ENCODE results near the gene CASKIN2.

The CASKIN2 gene, protein sequence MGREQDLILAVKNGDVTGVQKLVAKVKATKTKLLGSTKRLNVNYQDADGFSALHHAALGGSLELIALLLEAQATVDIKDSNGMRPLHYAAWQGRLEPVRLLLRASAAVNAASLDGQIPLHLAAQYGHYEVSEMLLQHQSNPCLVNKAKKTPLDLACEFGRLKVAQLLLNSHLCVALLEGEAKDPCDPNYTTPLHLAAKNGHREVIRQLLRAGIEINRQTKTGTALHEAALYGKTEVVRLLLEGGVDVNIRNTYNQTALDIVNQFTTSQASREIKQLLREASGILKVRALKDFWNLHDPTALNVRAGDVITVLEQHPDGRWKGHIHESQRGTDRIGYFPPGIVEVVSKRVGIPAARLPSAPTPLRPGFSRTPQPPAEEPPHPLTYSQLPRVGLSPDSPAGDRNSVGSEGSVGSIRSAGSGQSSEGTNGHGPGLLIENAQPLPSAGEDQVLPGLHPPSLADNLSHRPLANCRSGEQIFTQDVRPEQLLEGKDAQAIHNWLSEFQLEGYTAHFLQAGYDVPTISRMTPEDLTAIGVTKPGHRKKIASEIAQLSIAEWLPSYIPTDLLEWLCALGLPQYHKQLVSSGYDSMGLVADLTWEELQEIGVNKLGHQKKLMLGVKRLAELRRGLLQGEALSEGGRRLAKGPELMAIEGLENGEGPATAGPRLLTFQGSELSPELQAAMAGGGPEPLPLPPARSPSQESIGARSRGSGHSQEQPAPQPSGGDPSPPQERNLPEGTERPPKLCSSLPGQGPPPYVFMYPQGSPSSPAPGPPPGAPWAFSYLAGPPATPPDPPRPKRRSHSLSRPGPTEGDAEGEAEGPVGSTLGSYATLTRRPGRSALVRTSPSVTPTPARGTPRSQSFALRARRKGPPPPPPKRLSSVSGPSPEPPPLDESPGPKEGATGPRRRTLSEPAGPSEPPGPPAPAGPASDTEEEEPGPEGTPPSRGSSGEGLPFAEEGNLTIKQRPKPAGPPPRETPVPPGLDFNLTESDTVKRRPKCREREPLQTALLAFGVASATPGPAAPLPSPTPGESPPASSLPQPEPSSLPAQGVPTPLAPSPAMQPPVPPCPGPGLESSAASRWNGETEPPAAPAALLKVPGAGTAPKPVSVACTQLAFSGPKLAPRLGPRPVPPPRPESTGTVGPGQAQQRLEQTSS (N-terminal part only)

DNA sequence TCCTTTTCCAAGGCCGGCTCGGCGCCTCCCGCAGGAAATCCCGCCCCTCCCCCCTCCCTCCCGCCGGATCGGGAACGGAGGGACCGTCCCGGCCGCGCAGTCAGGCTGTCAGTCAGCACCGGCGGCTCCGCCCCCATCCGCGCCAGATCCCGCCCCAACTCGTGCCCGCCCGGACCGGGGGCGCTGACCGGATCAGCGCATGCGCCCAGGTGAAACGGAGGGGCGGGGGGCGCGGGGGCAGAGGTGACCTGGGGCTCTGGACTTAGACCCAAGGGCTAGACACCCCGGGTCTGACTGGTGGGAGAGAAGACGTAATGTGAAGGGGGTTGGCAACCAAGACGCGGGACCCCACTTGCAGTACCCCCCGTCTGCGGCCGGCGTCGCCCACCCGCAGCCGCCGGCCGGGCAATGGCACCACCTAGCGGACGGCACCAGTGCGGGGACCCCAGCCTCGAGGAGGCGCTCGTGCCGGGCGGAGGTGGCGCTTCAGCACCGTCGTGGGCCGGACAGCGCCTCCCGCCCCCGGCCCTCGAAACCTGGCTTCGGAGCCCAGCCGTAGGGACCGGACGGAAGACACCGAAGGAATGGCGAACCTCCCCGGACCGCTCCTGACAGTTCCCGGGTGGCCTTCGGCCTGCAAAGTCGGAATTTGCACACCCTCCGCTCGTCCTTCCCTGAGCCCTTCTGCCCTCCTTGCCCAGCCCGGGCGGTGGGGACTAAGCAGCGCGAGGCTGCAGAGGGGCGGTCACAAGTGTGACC is at the start of gene CASKIN2:
Gene CASKIN2 (minus strand): TSS at position 42 of the 759 bp plus-strand sequence. CDS start 1,733 bp downstream, outside the sequence.
- peak; percentile 100 for DNase-seq (ENCODE audit: low spot score)

DNA sequence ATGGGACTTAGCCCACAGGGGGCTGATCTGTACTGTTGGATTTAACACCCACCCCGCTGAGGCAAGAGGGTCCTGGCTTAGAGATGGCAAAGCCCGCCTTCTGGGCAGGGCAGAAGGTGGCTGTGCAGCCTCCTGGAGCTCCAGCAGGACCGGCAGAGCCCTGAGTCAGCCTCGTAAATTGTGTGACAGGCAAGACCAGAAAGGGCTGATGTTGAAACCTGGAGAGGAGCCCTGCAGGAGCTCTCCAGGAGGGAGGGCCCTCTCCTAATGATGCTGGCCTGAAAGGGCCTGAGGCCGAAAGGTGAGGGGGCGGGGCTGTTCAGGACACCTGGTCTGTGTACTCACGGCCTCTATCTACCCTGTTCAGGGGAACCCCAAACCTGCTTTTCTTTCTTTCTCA is 49.7 kb upstream of the CASKIN2 start:
- DNase-seq (ENCODE audit: low spot score), result peak; percentile 79

DNA sequence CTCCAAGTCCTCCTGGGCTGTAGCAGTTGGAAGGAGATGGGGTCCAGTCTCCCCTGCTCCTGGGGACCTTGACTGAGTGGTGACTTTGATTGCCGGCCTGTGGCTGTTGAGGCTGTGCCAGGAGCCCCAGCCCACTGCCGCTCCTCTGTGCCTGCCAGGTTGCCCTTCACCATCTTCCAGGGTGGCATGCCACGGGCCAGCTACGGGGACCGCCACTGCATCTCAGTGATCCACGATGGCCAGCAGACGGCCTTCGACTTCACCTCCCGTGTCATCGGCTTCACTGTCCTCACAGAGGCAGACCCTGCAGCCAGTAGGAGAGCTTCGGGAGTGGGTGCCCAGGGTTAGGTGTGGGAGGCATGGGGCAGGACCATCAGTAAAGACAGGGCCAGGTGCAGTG is 48.9 kb upstream of the CASKIN2 start:
- DNase-seq (ENCODE audit: low spot score), result no peak

DNA sequence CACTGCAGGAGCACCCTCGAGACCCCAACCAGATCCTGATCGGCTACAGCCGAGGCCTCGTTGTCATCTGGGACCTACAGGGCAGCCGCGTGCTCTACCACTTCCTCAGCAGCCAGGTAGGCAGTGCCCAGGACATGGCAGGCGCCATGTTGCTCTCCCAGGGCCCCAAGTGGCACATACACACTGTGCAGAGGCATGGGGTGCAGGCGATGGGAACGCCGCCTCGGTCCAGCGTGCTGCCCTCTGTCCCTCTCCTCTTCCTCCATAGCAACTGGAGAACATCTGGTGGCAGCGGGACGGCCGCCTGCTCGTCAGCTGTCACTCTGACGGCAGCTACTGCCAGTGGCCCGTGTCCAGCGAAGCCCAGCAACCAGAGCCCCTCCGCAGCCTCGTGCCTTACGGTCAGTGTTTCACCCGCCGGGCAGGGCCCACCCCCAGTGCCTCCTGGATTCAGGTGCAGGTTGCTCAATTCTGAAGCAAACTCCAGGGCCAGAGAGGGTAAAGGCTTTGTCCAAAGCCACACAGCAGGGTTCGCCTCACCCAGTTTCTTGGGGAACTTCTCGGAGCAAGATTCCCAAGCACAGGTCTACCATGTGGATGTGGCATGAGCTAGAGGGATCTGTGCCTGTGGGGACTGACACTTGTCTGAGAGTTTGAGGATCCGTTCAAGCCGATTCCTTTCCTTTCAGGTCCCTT is 47.9 kb upstream of the CASKIN2 start:
- DNase-seq (ENCODE audit: low spot score), result no peak

DNA sequence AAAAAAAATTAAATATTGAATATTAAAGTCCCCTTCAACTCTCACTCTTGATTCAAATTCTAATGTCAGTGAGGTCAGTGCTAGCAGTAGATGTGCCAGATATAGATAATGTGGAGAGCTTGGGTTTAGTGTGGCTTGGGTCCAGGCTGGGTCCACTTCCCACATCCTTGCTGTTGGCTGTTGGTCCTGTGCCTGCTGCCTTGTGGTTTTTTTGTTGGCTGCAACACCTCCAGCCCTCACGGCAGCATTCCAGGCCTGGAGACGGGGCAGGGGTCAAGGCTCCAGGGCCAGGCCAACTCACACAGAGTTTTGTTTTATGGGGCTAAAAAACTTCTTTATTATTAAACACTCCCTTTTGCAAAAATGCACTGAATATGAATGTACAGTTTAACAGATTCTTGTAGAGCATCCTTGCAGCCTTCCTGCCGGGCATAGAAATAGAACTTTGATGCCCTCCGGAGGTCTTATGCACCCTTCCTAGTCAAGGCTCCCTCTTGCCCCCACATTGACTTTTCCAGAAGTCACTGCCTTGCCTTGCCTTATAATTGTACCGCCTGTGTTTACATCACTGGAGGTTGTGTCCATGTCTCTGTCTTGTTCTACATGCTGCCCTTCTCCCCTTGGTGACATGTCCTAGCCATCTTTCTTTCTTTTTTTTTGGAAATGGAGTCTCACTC is 46.7 kb upstream of the CASKIN2 start:
- DNase-seq (ENCODE audit: low spot score), result peak; percentile 79

DNA sequence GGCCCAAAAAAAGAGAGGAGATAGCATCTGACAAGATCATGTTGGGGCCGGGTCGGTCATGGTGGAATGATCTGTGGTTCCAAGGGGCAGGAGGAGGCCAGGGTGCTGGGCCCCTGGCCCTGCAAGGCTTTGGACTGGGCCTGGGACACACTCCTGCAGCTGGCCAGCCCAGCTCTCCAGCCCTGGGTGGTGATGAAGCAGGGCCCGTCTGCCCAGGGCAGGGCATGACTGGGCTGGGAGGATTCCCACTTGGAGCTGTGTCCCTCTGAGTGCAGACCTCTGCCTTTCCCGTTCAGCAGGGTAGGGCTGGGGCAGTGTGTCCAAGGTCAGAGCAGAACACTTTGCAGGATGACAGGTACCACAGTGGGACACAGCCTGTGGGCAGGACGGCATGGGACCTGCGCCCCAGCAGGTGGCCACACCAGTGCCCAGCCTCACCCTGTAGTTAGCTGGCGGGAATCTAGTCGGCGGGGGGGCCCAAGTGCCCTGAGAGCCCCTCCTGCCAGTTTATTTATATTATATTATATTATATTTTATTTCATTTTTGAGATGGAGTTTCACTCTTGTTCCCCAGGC is 44.7 kb upstream of the CASKIN2 start:
- no peak for DNase-seq (ENCODE audit: low spot score)

DNA sequence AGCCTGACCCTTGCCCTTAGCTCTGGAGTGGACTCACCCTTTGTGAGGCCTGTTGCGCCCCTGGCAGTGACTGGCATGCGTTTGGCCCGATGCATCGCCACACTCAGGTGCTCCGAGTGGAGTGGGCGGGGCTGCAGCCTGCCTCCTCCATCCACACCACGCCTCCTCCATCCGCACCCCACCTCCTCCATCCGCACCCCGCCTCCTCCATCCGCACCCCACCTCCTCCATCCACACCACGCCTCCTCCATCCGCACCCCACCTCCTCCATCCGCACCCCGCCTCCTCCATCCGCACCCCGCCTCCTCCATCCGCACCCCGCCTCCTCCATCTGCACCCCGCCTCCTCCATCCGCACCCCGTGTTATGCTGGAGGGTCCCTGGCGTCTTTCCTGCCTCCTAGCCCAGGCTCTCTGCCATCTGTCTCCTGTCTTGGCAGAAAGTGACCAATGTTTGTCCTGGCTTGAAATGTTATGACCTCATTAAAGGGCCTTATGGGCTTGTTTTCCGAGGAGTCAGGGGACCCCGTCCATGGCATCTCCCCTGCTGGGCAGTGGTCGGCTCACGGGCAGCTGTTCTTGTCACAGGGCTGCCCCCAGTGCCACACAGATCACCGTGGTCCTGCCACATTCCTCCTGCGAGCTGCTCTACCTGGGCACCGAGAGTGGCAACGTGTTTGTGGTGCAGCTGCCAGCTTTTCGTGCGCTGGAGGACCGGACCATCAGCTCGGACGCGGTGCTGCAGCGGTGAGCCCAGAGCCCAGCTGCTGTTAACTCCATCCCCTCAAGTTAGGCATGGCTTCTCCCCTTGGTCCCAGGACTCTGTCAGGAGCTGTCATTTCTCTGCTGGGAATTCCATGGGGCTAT is 43.6 kb upstream of the CASKIN2 start:
- no peak for DNase-seq (ENCODE audit: low spot score)

DNA sequence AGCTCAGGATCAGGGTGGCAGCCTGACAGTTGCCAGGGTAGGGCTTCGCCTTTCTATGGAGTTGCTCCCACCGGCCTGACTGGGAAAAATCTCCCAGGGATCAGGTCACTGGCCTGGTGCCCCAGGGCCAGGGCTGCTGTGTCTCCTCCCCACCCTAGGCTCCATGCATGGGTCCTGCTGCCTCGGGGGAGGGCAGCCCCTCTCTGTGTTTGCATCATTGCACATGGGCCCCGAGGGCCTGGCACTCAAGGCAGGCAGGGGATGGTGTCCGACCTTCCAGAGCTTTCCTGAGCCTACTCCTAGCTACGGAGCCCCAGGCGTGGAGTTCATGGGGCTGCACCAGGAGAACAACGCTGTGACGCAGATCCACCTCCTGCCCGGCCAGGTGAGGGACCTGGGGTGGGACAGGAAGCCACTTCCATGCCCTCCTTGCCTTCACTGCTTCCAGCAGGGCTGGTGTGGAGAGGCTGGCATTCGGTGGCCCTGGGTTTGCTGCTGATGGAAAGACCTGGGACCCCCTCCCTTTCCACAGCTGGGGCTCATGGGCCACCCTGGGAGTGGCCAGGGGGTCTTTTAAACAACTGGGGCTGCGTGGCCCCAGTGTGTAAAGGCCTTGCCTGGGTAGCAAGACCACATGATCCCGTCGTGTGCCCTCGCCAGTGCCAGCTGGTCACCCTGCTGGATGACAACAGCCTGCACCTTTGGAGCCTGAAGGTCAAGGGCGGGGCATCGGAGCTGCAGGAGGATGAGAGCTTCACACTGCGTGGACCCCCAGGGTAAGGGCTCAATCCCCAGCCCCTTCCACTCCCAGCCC is 42.7 kb upstream of the CASKIN2 start:
- no peak for DNase-seq (ENCODE audit: low spot score)

DNA sequence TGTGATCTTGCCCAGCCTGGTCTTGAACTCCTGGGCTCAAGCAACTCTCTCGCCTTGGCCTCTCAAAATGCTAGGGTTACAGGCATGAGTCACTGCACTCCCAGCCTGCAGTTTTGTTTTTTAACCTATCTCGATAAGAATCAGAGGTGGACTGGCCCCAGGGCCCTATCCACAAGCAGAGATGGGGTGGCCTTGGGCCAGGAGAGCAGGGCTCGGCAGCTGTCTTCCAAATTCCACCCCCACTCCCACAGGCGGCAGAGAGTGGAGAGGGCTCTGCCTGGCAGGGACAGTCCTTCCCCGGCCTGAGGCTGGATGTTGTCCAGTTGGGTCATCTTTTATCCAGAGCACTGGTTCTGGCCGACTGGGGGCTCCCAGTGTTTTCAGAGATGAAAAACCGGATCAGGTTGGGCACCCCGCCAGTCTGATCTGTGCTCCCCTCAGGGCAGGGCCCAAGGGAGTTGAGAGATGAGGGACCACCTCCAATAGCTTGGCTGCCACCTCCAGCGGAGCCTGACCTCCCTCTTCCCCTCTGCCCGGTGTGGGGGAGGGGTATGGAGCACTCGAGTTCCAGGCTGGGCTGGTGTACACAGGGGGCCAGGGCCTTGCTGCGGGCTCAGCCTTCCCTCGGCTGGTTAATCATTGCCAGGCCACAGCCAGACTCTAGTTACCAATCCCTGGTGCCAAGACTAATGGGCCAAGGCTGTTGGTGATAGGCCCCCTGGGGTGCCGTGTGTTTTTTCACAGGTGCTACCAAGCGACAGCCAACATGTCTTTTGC is 41.9 kb upstream of the CASKIN2 start:
- DNase-seq (ENCODE audit: low spot score), result no peak

DNA sequence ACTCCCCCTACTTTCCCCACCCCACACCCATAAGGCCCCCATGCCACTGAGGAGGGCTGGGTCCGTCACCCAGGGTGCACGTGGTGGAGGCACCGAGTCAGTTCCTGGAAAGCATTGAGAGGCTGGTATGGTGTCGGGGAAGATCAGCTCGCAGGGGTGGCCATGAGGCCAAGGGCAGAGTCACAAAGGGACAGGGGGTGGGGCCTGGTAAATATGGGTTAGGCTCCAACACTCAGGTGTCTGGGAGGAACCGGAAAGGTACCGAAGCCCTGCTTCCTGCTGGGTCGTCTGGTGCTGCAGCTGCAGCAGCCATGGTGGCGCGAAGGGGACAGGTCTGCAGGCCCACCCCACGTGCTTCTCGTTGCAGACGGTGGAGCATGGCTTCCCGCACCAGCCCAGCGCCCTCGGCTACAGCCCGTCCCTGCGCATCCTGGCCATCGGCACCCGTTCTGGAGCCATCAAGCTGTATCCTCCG is 40.4 kb upstream of the CASKIN2 start:
- no peak for DNase-seq (ENCODE audit: low spot score)

DNA sequence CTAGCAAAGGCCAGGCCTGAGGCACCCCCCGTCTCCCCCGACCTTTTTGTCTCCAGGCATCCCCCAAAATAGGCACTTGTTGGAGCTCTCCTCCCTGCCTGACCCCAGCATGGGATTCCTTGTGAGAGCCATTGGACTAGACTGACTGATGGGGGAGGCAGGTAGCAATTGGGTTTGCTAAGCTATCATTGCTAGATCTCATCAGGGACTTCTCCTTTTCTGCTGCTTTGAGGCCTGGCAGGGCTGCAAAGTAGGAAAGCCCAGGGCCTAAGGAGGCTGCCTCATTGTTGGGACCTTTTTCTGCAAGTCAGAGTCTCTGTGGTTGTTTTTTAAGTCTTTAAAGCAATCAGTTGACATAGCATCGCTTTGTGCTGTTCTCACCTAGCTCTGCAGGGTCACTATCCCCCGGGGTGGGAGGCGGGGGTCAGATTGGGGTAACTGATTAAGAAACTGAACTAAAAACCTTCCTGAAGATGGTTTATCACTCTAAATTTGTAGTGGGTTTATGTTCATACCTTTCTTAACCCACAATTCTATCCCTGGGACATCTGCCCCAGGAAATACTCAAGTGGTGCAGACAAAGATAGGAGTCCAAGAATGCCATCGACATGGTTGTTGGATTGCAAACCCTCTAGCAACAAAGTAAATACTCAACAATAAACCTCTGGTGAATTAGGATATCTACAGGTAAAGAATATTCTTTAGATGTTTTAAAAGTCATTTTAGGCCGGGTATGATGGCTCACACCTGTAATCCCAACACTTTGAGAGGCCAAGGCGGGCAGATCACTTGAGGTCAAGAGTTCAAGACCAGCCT is 38.2 kb upstream of the CASKIN2 start:
- no peak for DNase-seq (ENCODE audit: low spot score)

DNA sequence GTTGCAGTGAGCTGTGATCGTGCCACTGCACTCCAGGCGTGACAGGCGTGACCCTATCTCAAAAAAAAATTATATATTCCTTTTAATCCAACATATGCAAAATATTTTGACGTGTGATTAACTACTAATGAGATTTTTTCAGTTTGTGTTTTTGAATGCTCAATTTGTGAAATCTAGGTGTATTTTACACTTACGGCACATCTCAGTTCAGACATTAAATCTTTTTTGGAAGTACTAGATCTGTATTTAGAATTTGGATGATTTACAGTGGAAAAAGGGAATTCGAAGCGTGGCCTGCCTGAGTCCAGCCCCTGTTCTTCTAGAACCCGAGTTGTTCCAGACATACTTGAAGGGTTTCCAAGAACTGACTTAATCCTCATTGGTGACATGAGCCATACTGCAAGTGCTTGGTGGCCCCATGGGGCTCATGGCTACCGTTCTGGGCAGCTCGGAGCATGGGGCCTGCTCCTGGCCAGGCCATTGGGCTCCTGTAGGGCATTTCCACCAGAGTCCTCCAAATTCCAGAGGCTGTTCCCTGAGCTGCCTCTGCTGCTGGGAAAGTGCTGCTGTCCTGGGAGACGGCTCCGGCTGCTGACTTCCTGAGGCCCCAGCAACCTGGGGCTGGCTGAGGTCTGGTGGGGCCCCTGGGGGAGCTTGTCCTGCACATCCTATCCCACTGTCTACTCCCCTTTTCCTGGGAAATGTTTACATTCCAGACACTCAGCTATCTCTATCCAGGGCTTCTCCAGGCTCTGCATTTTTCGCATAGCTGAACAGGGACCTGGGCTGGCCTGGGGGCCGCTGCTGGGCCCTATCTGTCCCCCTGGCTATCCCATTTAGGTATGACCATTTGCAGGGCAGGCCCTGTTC is 37.3 kb upstream of the CASKIN2 start:
- no peak for DNase-seq (ENCODE audit: low spot score)

DNA sequence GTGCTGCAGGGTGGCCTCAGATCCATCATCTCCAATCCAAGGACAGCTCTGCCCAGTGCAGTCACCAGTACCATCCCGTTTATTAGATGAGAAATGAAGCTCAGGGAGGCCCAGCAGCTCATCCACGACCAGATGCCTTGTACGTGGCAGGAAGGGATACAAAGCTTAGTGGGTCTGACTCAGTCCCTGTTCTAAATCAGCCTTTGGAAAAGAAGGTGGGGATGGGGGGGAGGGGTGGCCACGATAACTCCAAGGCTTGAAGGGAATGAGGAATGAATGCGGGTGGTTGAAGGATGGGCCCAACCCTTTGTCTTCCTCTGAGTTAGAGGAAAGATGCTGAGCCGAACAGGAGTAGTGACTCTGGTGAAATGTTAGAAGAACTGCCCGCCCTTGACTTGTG is 35.9 kb upstream of the CASKIN2 start:
- DNase-seq (ENCODE audit: low spot score), result no peak

DNA sequence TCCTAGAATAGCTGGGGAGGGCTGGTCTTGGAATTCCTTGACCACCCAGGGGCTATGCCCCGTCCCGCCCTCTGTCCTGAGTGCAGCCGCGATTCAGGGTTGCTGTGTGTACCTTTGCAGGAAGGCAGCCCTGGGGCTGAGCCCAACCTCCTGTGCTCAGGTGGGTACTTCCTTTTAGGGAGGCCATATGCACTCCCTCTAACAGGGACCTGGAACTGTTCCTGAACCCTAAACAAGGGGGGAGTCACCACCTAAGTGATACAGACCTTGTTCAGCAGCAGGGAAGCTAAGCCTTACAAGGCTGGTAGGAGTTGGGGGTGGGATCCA is 34.8 kb upstream of the CASKIN2 start:
- no peak for DNase-seq (ENCODE audit: low spot score)

DNA sequence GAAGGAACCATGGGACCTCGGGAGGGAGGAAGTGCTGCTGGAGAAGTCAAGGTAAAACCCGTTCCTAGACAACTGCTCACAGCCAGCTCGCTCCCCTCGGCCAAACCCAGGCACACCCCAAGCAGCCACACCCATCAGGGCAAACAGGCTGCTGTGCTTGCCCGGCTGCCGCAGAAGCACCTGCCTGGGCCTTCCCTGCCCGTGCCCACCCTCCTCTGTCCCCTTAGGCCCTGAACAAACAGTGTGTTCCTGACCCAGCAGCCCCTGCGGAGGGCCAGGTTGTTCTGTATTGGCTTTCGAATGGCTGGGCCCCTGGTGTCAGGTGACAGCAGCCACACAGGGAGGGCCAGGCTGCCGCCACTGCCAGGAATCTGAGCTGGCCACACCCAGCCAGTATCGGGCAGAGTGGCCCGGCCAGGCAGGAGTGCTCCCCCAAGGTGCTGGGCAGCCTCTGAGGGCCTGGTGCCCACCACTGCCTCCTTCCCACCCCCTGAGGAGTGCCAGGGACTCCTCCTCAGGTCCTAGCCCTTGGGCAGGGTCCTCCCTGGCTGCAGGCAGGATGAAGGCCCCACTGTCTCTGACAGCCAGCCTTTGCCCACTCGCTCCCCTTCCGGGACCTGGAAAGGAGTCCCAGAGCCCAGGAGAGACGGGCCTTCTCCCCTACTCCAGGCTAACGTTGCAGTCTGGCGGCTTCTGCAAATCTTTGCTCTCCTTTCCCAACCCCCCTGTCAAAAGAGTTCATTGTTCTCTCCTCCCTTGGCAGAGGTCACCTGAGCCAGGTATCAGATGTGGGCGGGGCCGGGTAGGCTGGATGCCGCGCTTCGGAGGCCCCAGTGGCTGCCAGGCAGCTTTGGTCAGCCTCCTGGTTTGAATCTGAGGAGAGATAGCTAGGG is 34.2 kb upstream of the CASKIN2 start:
- no peak for DNase-seq (ENCODE audit: low spot score)

Data from GM03348 (cell line).